Measurements from ENCODE around the gene COG5. TPM values are rescaled to one million over a fixed set of nuclear protein-coding genes. Genes with fewer than 3 reads are reported as not detected.

Gene COG5
- total and polyA plus RNA-seq, 2 of the 4 experiments (the other 2 are of a cell fraction): 18.5 to 27.4 TPM

DNA sequence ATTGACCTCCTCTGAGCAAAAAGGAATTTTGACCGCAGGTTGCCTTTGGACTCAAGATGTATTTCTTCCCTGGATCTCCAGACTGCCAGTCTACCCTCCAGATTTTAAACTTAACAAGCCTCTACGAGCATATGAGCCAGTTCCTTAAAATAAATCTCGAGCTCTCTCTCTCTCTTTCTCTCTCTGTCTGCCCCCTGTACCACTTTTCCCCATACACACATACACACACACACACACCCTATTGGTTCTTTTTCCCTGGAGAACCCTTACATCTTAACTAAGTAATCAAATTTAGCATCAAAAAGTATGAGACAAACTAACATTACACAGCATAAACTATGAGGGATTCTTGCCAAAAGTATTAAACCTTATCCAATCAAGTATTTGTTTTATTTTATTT lies 27.7 kb upstream of the COG5 start:
- Histone ChIP-seq H4K20me1 (ENCODE audit: insufficient read depth, low read length) (no peaks in the 10 kb centered on the region), H3K9ac (ENCODE audit: low read depth, low read length) (no peak overlapping the region), H3K23ac (ENCODE audit: low read depth, low read length) (no peak overlapping the region), H3K4me1 (ENCODE audit: control insufficient read depth, insufficient read depth, low read length) (no peaks in the 10 kb centered on the region; the same call in 1 of the 2 replicates), H2BK120ac (ENCODE audit: low read depth, low read length) (no peak overlapping the region), H3K4ac (ENCODE audit: low read depth, low read length) (no peak overlapping the region), H3K14ac (replicated peaks; ENCODE audit: low read depth, low read length) (no peak overlapping the region), H4K5ac (ENCODE audit: low read depth, low read length) (no peak overlapping the region), H2BK5ac (ENCODE audit: low read depth, low read length, poor library complexity, severe bottlenecking) (peak overlapping the region; percentile 48), H3K36me3 (ENCODE audit: control insufficient read depth, insufficient read depth, low read length) (0 out of 2 replicates have a peak, but pooled peaks cover 3% of the 10 kb centered on the region), H2AFZ (replicated peaks; ENCODE audit: low read length, poor library complexity) (no peak overlapping the region), H2AK9ac (replicated peaks; ENCODE audit: low read depth, low read length, poor library complexity) (no peak overlapping the region), H3K27ac (ENCODE audit: insufficient read depth, low read length) (no peak overlapping the region), H3K4me3 (ENCODE audit: insufficient read depth, low read depth, low read length) (no peak overlapping the region), H3K18ac (ENCODE audit: low read depth, low read length) (no peak overlapping the region), H2BK20ac (ENCODE audit: low read depth, low read length) (no peak overlapping the region), H2BK15ac (ENCODE audit: low read depth, low read length) (no peak overlapping the region), H3K79me1 (ENCODE audit: low read depth in 1 of 2, low read length in 2 of 2) (peaks cover 17 to 25% of the 10 kb centered on the region in 2 experiments), H2AK5ac (ENCODE audit: low read depth, low read length) (no peak overlapping the region), H3K4me2 (ENCODE audit: low read depth, low read length) (no peak overlapping the region), H3K9me3 (ENCODE audit: control insufficient read depth, insufficient read depth, low read length) (no peaks in the 10 kb centered on the region), H3K9me1 (ENCODE audit: insufficient read depth, low read length) (peaks cover 3% of the 10 kb centered on the region; the same call in 1 of the 2 replicates), H4K91ac (ENCODE audit: insufficient read depth, low read depth, low read length) (no peak overlapping the region), H3K27me3 (ENCODE audit: control insufficient read depth, insufficient read depth, low read length) (no peaks in the 10 kb centered on the region), H4K8ac (ENCODE audit: low read depth in 2 of 2, low read length in 2 of 2) (no peak overlapping the region), H3K56ac (ENCODE audit: extremely low read depth, insufficient read depth, low read length) (no peak overlapping the region)
- DNase-seq (no peak), ATAC-seq (ENCODE audit: low read depth) (no peak)
- in situ Hi-C loops (cut with MboI; ENCODE audit: low sequenced_read_pairs): no loop called here
- WGBS, 2 experiments (ENCODE audit: extremely low coverage in 2 of 2, insufficient read length in 1 of 2): 82% methylated on average over 2 of the region's 3 CpGs; no CpG with 5 or more reads in 1 of the 2 experiments
- BruUV-seq (replicated peaks): no TSS peak
- intact Hi-C loops (cut with micrococcal nuclease): no loop called here
- dilution Hi-C loops (cut with HindIII; ENCODE audit: low sequenced_read_pairs, unreplicated experiment): no loop called here
- CTCF ChIA-PET: no interaction called here
- POLR2A ChIA-PET (ENCODE audit: unreplicated experiment): no interaction called here
- TF ChIP-seq, protein P1, sequence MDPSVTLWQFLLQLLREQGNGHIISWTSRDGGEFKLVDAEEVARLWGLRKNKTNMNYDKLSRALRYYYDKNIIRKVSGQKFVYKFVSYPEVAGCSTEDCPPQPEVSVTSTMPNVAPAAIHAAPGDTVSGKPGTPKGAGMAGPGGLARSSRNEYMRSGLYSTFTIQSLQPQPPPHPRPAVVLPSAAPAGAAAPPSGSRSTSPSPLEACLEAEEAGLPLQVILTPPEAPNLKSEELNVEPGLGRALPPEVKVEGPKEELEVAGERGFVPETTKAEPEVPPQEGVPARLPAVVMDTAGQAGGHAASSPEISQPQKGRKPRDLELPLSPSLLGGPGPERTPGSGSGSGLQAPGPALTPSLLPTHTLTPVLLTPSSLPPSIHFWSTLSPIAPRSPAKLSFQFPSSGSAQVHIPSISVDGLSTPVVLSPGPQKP (IDR thresholded peaks at IDR 0.05; ENCODE audit: borderline replicate concordance, low read depth, low read length): no peak
- no peak for TF ChIP-seq CEBPB (IDR thresholded peaks at IDR 0.05; ENCODE audit: low read depth, low read length)
- TF ChIP-seq NFE2L2 (IDR thresholded peaks at IDR 0.05; ENCODE audit: low read depth, low read length): no peak
- no peak for TF ChIP-seq MXI1 (IDR thresholded peaks at IDR 0.05; ENCODE audit: borderline replicate concordance, low read depth, low read length)
- TF ChIP-seq, protein P2, sequence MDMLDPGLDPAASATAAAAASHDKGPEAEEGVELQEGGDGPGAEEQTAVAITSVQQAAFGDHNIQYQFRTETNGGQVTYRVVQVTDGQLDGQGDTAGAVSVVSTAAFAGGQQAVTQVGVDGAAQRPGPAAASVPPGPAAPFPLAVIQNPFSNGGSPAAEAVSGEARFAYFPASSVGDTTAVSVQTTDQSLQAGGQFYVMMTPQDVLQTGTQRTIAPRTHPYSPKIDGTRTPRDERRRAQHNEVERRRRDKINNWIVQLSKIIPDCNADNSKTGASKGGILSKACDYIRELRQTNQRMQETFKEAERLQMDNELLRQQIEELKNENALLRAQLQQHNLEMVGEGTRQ (IDR thresholded peaks at IDR 0.05; ENCODE audit: low read depth, low read length): no peak
- no peak for TF ChIP-seq MAFK (IDR thresholded peaks at IDR 0.05; ENCODE audit: low read depth, low read length)
- TF ChIP-seq, protein P3, sequence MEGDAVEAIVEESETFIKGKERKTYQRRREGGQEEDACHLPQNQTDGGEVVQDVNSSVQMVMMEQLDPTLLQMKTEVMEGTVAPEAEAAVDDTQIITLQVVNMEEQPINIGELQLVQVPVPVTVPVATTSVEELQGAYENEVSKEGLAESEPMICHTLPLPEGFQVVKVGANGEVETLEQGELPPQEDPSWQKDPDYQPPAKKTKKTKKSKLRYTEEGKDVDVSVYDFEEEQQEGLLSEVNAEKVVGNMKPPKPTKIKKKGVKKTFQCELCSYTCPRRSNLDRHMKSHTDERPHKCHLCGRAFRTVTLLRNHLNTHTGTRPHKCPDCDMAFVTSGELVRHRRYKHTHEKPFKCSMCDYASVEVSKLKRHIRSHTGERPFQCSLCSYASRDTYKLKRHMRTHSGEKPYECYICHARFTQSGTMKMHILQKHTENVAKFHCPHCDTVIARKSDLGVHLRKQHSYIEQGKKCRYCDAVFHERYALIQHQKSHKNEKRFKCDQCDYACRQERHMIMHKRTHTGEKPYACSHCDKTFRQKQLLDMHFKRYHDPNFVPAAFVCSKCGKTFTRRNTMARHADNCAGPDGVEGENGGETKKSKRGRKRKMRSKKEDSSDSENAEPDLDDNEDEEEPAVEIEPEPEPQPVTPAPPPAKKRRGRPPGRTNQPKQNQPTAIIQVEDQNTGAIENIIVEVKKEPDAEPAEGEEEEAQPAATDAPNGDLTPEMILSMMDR (conservative IDR thresholded peaks at IDR 0.05; ENCODE audit: low read depth, low read length): no peak
- no peak for TF ChIP-seq BHLHE40 (IDR thresholded peaks at IDR 0.05; ENCODE audit: low read depth, low read length)
- TF ChIP-seq POLR2A (IDR thresholded peaks at IDR 0.05; ENCODE audit: low read depth, low read length): no peak
- no peak for TF ChIP-seq RCOR1 (IDR thresholded peaks at IDR 0.05; ENCODE audit: insufficient replicate concordance, low read length)
- TF ChIP-seq RAD21 (IDR thresholded peaks at IDR 0.05; ENCODE audit: low read length): no peak
- TF ChIP-seq FOS (IDR thresholded peaks at IDR 0.05; ENCODE audit: low read depth, low read length): no peak
- TF ChIP-seq SMC3 (IDR thresholded peaks at IDR 0.05; ENCODE audit: low read depth, low read length): no peak
- no peak for TF ChIP-seq RFX5 (IDR thresholded peaks at IDR 0.05; ENCODE audit: low read depth, low read length)
- no peak for TF ChIP-seq MAZ (IDR thresholded peaks at IDR 0.05; ENCODE audit: borderline replicate concordance, low read depth, low read length)
- no peak for TF ChIP-seq CHD1 (IDR thresholded peaks at IDR 0.05; ENCODE audit: low read depth, low read length)

All from IMR-90 (cell line).